NCI-H2107 treated with DMSO at 0.1 percent for 48 hours (cell line): Measurements from ENCODE around the gene C2CD4B.

ENCODE experiments used
- DNase-seq: peaks from one replicate; lab custom pipeline; 2025; ENCODE audit not compliant: unreplicated experiment; lab: John Stamatoyannopoulos, UW

Gene C2CD4B

GRCh38 chr15:62119874-62120273, 45.2 kb downstream of the C2CD4B start:
- no peak for DNase-seq

GRCh38 chr15:62119227-62119864, 45.7 kb downstream of the C2CD4B start:
- DNase-seq = peak; percentile 55

GRCh38 chr15:62118520-62119226, 46.4 kb downstream of the C2CD4B start:
- DNase-seq = no peak

- DNase-seq = no peak
These were observed 49.2 kb downstream of the C2CD4B start for GRCh38 chr15:62115847-62116246.
